Stromal cell of bone marrow (primary cell): ENCODE data around the gene ATF4.

Experiments
- DNase-seq: peaks from one replicate; pipeline ENCODE4 v3.0.0-alpha.2; 2012; ENCODE audit warnings: low read depth

Gene ATF4

GRCh38 chr22:39558950-39559349, 38.6 kb downstream of the ATF4 start:
- no peak for DNase-seq

GRCh38 chr22:39559456-39560105, 39.2 kb downstream of the ATF4 start:
- DNase-seq, result no peak

GRCh38 chr22:39560127-39560526, 39.8 kb downstream of the ATF4 start:
- DNase-seq, result no peak

- DNase-seq, result no peak
Observed at GRCh38 chr22:39562839-39563489, 42.6 kb downstream of the ATF4 start.

- no peak for DNase-seq
Observed at GRCh38 chr22:39563571-39564428, 43.4 kb downstream of the ATF4 start.

- no peak for DNase-seq
Observed at GRCh38 chr22:39565414-39565944, 45.1 kb downstream of the ATF4 start.

- no peak for DNase-seq
Observed at GRCh38 chr22:39567135-39567946, 47.0 kb downstream of the ATF4 start.

- DNase-seq, result no peak
Observed at GRCh38 chr22:39568278-39568981, 48.1 kb downstream of the ATF4 start.

GRCh38 chr22:39569066-39569465, 48.7 kb downstream of the ATF4 start:
- DNase-seq, result no peak

- no peak for DNase-seq
Observed at GRCh38 chr22:39570226-39570625, 49.9 kb downstream of the ATF4 start.

GRCh38 chr22:39570665-39571064, 50.3 kb downstream of the ATF4 start, which contains the start of gene CACNA1I:
Gene CACNA1I (plus strand): TSS chr22:39570753. CDS start chr22:39570753, 0 bp downstream.
- DNase-seq, result no peak

GRCh38 chr22:39571538-39571937, 51.2 kb downstream of the ATF4 start:
- DNase-seq, result no peak
